Lower leg skin (tissue), 3 donors: ENCODE measurements around the gene CAVIN1.

Experiments used
- CTCF ChIP-seq, 3 donors: fragments of 450-650 bp; IDR thresholded peaks; one replicate each; pipeline ENCODE4 v1.5.1; 2016; ENCODE audit warnings: antibody characterized with exemption in 3 of 3, mild to moderate bottlenecking in 3 of 3, moderate library complexity in 2 of 3
- POLR2A ChIP-seq, 2 donors: fragments of 450-650 bp; IDR thresholded peaks; one replicate each; pipeline ENCODE4 v1.6.1; 2016 to 2017; ENCODE audit warnings: antibody characterized with exemption in 2 of 2, mild to moderate bottlenecking in 1 of 2, moderate library complexity in 1 of 2

- TF ChIP-seq POLR2A (IDR thresholded peaks at IDR 0.05) (no peak), CTCF (IDR thresholded peaks at IDR 0.05) (no peak)
Observed at GRCh38 chr17:42421507-42422338, 1.3 kb downstream of the CAVIN1 start.
